ENCODE results near the gene GLUL. TPM values are rescaled to one million over a fixed set of nuclear protein-coding genes. Genes with fewer than 3 reads are reported as not detected.
"Not testable (repeated sequence)": the region's sequence is repeated elsewhere in the genome, so short reads cannot be mapped to it uniquely, and the experiment has no call there.

Gene GLUL
- total RNA-seq, 1 experiment from 2014 or later: 150 TPM

DNA sequence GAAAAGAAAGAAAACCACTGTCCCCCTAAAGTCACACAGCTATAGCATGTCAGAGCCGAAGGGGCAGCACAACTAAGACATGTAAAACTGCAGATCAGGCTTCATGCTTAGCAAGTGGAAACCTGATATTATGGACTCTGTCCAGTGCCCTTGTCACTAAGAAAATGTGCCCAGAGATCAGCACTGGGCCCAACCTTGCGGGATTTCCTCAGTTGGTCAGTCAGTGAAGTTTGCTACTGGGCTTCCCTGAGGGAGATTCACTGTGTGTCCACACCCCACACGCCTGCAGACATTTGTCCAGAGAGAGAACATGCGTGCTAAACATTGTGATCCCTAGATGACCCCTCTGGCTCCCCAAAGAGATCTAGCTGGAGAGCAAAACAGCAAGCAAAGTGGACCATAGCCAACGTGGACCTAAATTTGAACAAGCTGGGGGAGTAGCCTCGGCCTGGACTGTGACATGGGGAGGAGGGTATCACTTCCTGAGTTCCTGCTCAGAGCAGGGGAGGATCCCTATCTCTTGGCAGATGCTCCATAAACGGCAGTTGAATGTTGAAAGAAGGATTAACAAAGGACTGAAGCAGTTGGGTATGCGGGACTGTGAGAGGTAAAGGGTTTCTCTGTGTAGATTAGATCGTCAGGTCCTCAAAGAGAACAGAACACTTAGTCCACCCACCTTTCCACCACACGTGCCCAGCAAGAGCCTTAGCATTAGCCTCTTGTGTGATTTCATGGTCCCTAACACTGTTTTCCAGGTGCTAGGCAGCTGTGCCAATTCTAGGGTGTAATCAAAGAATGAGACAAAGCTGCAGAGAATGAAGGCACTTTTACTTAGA lies 53.6 kb downstream of the GLUL start:
- Histone ChIP-seq H3K4me3 (no peak overlapping the region), H3K27me3 (replicated peaks) (no peaks in the 10 kb centered on the region), H3K27ac (no peak overlapping the region), H3K4me1 (replicated peaks) (no peaks in the 10 kb centered on the region), H3K9me3 (replicated peaks) (no peaks in the 10 kb centered on the region), H3K36me3 (no peaks in the 10 kb centered on the region)
- DNase-seq (ENCODE audit: low read depth in 1 of 2, low spot score in 2 of 2): no peak

DNA sequence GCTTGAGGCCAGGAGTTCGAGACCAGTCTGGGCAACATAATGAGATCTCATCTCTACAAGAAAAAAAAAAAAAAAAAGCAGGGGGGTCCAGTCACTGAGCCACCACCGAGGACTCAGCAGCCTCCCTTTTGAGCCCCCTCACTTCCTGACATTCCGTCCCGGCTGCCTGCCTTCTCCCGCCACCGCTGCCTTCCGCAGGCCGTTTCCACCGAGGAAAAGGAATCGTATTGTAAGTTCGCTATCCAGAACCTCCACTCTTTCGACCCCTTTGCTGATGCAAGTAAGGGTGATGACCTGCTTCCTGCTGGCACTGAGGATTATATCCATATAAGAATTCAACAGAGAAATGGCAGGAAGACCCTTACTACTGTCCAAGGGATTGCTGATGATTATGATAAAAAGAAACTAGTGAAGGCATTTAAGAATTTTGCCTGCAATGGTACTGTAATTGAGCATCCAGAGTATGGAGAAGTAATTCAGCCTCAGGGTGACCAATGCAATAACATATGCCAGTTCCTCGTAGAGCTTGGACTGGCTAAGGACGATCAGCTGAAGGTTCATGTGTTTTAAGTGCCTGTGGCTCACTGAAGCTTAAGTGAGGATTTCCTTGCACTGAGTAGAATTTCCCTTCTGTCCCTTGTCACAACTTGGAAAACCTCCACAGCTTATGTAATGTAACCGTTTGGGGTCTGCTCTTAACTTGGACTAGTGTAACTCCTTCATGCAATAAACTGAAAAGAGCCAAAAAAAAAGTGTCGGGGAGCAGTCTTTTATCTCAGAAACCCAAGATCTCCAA lies 55.6 kb downstream of the GLUL start:
- Histone ChIP-seq H3K4me1 (replicated peaks) (no peaks in the 10 kb centered on the region), H3K27me3 (replicated peaks) (no peaks in the 10 kb centered on the region), H3K9me3 (replicated peaks) (no peaks in the 10 kb centered on the region), H3K36me3 (no peaks in the 10 kb centered on the region), H3K27ac (no peak overlapping the region), H3K4me3 (no peak overlapping the region)
- no peak for DNase-seq (ENCODE audit: low read depth in 1 of 2, low spot score in 2 of 2)

GRCh38 chr1:182333071-182333571 lies 58.5 kb downstream of the GLUL start:
- not testable (repeated sequence) for DNase-seq (ENCODE audit: low read depth in 1 of 2, low spot score in 2 of 2); H3K36me3 ChIP-seq; H3K9me3 ChIP-seq (replicated peaks); H3K27ac ChIP-seq; H3K4me1 ChIP-seq (replicated peaks); H3K4me3 ChIP-seq; H3K27me3 ChIP-seq (replicated peaks)

DNA sequence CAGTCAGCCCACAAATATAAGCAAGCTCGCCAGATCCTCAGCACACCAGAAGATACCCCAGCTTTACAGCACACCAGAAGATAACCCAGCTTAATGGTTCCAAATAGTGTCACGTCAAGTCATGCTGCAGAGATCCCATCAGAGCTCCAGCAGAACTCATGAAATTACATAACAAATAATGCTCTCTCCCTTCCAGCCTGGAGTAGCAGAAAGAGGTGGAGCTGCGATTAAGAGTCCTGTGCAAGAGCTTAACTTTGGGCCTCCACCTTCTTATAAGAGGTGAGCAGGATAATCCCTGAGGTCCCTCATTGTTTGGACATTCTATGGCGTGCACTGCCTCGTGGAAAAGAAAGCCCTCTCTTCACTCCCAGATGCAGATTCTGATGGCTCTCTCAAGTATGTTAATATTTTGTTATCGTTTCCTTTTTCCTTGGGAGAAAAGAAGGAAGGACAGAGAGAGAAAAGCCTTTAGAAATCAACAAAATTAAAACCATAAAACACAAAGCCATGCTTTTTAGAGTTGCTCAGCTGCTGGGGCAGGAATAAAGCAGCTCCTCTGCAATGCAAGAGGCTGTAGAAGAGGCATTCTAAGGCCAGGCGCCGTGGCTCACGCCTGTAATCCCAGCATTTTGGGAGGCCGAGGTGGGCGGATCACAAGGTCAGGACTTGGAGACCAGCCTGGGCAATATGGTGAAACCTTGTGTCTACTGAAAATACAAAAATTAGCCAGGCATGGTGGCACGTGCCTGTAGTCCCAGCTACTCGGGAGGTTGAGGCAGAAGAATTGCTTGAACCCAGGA lies 59.1 kb downstream of the GLUL start:
- Histone ChIP-seq H3K4me3 (no peak overlapping the region), H3K4me1 (replicated peaks) (no peaks in the 10 kb centered on the region)

More for the DNA sequence above, 59.1 kb downstream of the GLUL start:
- H3K36me3 ChIP-seq: no peaks in the 10 kb centered on the region
- H3K9me3 ChIP-seq (replicated peaks): no peaks in the 10 kb centered on the region
- DNase-seq (ENCODE audit: low read depth in 1 of 2, low spot score in 2 of 2): no peak
- no peaks in the 10 kb centered on the region for H3K27me3 ChIP-seq (replicated peaks)
- H3K27ac ChIP-seq: no peak overlapping the region

Other genes starting within 250 kb of the GLUL start
- gene TEDDM1, start 8.9 kb upstream of the GLUL start, total RNA-seq (2014; rRNA removed; shearing (Covaris generic)): not detected in 2 replicates
- gene RGSL1, start 58.4 kb upstream of the GLUL start, total RNA-seq (2014; rRNA removed; shearing (Covaris generic)): not detected in 2 replicates
- gene RNASEL, start 197.5 kb upstream of the GLUL start, total RNA-seq (2014; rRNA removed; shearing (Covaris generic)): 8.8 and 11.5 TPM in 2 replicates
- 5.0 and 5.7 TPM in 2 replicates for gene RGS16, start 212.6 kb upstream of the GLUL start, total RNA-seq (2014; rRNA removed; shearing (Covaris generic))

Data from SJSA1 (cell line).